ENCODE results near the gene CNIH2.

DNA sequence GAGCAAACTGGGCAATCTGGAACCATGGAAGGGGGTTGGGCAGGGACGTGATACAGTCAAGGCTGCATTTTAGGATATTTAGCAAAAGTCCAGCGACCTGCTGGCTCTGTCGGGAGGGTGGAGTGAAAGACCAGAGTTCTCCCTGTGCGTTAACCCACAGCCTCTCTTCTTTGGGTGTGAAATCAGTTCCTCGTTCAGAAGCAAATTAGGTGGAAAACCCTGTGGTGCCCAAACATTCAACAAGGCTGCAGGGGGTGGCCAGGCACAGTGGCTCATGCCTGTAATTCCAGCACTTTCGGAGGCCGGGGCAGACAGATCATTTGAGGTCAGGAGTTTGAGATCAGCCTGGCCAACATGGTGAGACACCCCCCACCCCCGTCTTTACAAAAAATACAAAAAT, 19.6 kb downstream of the CNIH2 start:
- TF ChIP-seq EP300 (conservative IDR thresholded peaks at IDR 0.05; ENCODE audit: poor library complexity, severe bottlenecking) = no peak
- TF ChIP-seq CTCF (IDR thresholded peaks at IDR 0.05; ENCODE audit: poor library complexity, severe bottlenecking) = no peak
- no peak for TF ChIP-seq EZH2 (IDR thresholded peaks at IDR 0.05; ENCODE audit: borderline replicate concordance, insufficient read depth, low read length, poor library complexity, severe bottlenecking)
- TF ChIP-seq MXI1 (conservative IDR thresholded peaks at IDR 0.05; ENCODE audit: poor library complexity, severe bottlenecking) = no peak
- TF ChIP-seq POLR2AphosphoS5 (IDR thresholded peaks at IDR 0.05) = no peak
- TF ChIP-seq REST (IDR thresholded peaks at IDR 0.05; ENCODE audit: borderline replicate concordance) = no peak

Measured in neural cell (in vitro differentiated cells).